NCI-H1694 (cell line): ENCODE results near the gene TEDDM1.

ENCODE experiments used
- DNase-seq: peaks from one replicate; lab custom pipeline; 2025; lab: John Stamatoyannopoulos, UW

TEDDM1 gene

DNA sequence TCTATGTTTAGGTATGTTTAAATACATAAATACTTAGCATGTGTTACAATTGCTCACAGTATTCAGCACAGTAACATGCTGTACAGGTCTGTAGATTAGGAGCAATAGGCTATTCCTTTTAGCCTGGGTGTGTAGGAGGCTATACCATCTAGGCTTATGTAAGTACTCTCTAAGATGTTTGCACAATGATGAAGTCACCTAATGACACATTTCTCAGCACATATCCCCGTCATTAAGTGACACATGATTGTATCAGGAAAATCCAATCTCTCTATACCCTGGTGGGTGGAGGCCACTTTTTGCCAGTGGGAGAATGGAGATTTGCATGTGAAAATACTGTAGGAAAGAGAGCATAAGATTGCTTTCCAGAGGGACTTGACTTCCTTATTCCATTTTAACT, 5.5 kb upstream of the TEDDM1 start:
- DNase-seq, result no peak

DNA sequence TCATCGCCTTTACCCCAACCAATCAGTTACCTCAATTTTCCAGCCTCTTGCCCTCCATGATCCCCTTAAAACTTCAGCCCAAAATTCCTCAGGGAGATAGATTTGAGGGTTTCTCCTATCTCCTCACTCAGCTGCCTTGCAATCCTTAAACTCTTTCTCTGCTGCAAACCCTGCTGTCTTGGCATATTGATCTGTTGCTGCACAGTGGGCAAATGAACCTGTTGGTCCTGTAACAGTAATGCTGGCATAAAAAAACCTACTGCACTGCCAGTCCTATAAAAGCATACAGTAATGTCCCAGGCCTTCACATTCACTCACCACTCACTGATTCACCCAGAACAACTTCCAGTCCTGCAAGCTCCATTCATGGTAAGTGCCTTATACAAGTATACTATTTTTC, 5.1 kb upstream of the TEDDM1 start:
- DNase-seq, result no peak

DNA sequence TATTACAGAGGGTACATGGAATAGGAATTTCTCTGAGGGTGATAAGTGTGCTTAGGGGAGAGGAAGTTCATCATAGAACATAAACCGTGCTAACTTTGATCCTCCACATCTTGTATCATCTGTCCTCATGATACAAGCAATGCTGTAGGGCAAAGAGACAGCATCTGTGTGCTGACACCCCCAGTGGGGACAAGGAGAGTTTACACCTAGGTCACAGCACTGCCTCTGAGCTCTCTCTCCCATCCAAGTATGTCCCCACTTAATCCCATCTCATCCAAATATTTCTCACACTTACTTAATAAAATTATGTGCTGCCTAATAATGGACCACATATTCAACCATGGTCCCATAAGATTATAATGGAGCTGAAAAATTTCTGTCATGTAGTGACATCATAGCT, 4.3 kb upstream of the TEDDM1 start:
- DNase-seq, result no peak

DNA sequence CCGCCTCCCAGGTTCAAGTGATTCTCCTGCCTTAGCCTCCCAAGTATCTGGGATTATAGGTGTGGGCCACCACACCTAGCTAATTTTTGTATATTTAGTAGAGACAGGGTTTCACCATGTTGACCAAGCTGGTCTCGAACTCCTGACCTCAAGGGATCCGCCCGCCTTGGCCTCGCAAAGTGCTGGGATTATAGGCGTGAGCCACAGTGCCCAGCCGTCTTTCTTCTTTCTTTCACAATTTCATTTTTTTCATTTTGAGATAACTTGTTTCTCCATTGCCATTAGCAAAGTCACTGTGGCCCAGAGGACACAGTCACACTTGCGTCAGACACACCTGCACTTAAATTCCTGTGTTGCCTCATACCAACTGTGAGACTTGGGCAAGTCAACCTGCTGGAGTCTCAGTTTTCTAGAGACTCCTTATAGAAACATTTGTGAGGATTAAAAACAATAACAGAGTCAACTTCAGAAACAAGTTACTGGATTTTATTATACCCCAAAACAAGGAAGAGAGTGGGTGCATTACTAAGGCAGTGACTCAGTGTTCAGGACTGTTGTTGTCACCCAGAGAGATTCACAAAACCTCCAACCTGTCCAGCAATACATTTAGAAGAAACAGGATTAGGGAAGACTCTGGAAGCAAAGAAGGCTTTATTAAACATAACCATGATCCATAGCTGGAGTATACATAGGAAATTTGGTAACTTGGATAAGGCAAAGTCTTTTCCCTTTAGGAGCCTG, 2.6 kb downstream of the TEDDM1 start:
- no peak for DNase-seq

DNA sequence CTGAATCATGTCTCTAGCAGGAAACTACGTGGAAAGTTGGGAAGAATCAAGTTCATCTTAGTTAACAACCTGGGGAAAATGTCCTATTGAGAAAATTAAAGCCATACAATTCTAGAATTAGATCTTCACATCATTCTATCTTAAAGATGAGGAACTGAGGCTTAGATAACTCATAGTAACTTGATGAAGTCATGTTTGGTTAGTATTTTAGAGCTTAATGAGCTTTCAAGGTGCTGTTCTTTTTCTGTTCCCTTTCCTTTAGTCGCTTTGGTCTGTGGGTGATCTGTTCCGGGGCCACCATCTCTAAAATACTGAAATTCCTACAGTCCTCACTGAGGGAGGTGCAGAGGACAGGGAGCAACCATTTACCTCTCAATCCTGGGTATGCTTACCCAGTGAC, 4.6 kb downstream of the TEDDM1 start:
- DNase-seq, result no peak

DNA sequence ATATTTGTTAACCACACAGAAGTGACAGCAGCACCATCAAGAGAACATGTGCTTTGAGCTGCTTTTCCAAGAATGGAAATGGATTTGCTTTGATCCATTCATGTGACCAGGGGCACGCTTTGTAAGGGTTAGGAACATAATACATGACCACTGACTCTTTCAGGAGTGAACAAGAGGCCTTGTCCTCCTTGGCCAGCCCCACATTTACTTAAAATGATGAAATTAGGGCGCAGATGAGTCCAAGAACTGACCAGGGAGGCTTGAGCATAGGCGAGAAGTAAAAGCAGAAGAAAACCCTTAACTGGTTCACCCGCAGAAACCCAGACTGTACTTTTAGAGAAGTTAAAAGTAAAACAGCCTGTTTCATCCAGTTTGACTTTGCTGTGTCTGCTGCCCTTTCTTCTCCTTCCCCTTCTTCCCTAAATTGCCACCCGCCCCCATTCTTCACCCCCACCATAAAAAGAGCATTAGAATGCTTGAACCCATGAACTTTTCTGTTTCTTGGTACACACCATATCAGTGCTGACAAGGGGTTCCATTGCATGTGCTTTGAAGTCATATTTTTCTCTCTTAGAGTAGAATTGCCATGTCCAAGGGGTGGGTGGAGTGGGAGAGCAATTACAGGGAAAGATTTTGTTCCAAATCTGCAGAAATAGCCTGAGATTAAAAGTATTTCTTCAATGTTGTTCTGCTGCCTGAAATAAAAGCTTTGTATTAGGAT, 6.3 kb downstream of the TEDDM1 start:
- no peak for DNase-seq

DNA sequence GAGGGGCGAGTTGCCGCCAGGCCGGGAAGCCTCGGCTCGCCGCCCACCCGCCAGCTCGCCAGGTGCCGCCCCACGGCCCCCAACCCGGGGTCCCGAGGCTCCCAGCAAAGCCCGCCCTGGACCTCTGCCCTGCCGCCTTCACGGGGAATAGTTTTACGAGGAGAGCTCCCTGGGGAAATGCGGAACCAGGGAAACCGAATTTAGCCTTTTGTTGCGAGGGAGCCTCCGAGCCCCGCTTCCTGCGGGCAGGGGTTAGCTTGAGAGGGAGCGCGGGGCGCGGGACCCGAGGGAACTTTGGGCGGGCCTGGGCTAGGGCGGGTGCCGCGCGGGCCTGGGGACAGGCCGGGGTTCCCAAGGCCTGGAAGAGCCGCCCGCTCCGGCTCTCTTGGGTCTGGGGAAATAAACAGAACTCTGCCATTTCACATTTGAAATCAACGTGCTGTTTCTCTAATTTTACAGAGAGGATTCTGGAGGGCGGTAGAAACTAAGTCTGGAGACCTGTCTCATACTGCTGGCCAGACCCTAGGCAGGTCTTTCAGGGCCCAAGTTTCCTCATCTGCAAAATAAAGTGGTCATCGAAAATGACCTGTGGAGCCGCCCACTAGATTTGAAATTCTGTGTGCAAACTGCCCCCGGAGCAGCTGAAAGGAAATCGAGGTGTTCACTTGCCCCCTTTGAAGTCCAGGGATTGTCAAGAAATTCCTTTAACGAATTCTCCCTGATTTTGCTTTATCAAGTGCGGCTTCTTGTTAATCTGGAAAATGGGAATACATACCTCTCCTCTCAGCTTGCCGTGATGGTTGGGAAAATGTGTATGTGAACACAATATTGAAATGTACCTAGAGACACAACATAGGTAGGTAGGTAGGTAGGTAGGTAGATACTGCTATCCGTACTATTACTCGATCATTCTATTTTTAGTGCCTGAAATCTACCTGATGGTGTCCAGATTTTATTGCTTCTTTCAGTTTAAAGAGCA, 8.1 kb downstream of the TEDDM1 start:
- peak; percentile 76 for DNase-seq

DNA sequence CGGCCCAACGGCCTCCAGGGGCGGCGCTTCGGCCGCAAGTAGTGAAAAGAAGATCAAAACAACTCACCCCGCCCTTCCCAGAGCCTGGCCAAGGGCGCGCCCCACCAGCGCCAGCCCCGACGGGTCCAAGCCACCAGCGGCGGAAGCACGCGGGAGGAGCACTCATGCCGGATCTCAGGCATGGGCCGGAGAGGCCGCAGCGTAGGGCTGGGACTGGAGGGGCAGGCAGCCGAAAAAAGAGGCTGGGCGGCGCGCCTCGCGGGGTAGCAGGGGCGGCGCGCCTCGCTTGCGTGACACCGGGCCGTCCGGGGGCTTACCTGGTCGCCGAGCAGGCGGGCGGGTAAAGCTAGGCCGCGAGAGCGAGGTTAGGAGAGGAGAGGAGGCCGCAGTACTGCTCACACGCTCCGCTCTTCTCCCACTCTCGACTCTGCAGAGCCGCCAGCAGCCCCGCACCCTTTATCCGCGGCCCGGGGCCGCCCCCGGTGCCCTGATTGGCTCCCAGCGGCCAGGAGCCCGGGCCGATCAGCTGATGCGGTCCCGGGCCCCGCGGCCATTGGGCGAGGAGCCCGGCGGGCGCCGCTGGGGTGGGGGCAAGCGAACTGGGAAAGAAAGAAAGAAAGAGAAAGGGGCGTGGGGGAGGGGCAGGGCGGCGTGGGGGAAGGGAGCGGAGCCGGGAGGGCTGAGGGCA, 9.0 kb downstream of the TEDDM1 start, which contains the start of gene GLUL:
Gene GLUL, minus strand, starts transcription at position 429 of the 688 bp plus-strand sequence. CDS start 3,053 bp downstream, outside the sequence.
- DNase-seq, result peak; percentile 89

DNA sequence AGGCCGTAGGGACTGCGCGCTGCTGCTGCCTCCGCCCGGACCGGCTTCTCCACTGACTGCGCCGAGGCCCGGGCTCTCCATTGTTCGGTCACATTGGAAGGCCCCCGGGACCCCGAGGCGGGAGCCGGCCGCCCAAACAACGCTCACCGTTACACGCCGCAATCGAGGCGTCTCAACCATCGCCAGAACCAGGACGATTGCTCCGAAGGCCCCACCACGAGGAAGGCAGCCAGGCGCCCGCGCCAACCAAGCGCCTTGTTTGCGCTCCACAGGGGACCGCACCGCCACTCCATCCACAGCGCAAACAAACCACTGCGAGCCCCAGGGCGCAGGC, 9.5 kb downstream of the TEDDM1 start:
- no peak for DNase-seq

DNA sequence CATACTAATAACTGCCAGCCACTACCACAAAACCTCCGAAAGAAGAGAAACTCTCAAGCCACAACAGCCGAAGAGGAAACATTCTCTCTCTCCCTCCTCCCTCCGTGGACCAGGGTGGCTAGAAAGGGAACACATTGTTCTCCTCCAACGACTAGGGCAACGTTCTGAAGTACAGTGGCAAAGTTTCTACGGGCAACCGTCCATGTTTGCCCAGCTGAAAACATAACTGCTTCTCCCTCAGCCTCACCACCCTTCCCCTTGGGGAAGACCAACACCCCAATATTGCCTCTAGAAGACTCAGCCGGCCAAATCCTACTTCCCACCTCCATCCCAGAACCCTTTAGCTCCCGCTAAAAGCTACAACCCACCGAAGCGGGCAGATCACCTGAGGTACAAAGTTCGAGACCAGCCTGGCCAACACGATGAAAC, 10.8 kb downstream of the TEDDM1 start:
- no peak for DNase-seq

DNA sequence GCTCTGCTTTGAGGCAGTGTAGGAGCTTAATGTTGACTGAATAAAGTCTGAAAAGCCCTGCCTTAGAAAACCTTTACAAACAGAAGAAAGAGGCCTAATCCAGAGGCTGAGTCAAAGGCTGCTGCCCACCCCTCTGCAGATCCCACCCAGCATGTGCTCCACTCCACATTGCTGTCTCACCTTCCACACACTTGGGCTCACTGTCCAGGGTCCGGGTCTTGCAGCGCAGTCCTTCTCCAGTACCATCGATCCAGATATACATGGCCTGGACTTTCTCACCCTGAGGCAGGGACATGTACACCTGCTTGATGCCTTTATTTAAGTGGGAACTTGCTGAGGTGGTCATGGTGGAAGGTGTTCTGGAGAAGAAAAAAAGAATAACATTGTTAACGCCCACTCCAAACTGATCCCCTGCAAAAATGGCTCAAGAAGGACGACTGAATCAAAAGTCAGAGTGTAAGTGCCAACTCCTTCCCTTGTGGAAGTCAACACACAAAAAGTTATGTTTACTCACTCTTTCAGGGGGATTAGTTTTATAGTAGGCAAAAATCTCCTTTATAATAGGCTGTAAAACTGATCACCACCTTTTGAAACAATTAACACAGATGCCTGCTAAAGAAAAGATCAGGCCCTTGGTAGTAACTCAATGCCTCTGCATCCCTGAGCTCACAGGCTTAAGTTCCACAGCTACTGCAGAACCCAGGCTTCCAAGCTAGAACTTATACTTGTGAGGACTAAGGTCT, 11.9 kb downstream of the TEDDM1 start:
- no peak for DNase-seq

DNA sequence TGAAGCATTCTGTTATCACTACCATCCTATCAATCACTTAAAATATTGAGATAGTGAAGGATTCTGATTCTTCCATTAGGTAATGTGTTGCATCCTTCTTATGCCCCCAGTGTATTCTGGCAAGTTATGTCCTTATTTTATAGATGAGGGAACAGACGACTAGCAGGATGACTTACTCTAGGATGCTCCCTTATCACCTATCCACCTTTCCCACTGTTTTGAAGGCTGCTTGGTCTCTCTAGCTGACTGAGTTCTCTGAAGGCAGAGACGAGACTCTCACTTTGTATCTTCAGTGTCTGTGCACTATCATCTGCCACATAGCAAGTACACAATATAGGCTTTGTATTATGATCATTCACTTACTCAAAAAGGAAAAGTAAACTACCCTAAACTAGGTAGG, 12.9 kb downstream of the TEDDM1 start:
- no peak for DNase-seq

DNA sequence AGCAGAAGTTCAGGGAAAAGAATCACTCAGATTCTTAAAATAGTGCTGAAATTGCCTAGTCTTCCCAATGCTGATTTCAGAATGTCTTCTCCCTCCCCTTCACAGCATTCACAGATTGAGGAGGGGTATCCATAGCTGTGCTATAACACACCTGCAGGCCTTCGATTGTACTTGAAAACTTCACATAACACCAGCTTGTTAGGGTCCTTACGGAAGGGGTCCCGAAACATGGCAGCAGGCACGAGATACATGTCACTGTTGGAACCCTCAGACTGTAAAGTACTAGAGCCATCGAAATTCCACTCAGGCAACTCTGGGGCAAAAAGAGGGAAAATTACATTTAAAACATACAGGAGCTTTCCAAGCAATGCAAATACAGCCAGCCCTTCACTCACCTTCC, 13.5 kb downstream of the TEDDM1 start:
- DNase-seq, result no peak

DNA sequence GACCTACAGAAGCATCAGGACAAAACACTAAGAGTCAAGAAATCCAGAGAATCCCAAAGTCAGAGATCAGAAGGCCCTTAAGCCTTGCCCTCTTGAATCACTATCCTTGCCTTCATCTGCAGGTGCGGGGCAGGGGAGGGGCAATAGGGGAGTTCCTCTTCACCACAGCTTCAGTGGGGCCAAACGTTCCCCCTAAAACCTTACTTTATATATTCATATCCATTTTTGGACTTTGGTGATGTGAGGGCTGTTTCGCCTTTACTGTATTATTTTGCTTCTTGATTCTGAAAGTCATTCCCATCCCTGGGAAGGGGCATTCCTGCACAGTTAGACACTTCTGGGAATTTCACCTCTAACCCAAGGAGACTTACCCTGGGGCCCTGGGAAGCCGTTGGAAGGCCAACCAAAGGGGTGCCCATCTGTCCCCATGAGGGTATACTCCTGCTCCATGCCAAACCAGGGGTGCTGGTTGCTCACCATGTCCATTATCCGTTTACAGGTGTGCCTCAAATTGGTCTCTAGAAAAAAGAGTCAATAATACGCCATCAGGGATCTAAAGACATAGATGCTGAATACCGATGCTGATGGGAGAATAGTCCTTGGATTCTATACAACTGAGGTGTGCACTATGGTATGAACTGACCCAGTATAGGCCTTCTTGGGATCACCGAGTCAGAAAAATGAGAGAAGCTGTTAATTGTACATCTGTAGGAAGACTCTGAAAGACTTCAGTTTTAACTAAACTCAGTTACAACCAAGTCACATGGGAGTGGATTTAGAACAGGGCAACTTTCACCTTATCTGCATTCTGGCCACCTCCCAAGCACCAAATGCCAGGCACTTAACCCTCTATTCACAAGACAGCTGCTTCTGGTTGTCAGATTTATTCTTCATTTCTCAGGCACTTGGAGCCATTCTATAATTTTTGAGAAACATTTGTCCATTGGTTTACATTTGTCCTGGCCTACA, 14.3 kb downstream of the TEDDM1 start:
- no peak for DNase-seq

DNA sequence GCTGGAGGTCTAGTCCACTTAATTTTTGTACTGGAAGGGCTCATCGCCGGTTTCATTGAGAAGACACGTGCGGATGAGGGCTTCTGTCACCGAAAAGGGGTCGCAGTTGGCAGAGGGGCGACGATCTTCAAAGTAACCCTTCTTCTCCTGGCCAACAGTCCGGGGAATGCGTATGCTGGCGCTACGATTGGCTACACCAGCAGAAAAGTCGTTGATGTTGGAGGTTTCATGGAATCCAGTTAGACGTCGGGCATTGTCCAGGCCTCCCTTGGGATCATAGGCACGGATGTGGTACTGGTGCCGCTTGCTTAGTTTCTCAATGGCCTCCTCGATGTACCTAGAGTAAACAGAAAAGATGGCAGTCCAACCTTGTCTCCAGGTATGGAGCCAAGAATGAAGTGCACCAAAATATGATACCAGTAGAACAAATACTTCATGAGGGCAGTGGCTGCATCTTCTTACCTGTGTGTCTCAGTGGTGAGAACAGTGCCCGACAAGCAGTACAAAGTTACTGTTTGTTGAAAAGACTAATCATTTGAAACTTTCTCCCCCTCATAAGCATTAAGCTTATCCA, 16.0 kb downstream of the TEDDM1 start:
- DNase-seq, result no peak

DNA sequence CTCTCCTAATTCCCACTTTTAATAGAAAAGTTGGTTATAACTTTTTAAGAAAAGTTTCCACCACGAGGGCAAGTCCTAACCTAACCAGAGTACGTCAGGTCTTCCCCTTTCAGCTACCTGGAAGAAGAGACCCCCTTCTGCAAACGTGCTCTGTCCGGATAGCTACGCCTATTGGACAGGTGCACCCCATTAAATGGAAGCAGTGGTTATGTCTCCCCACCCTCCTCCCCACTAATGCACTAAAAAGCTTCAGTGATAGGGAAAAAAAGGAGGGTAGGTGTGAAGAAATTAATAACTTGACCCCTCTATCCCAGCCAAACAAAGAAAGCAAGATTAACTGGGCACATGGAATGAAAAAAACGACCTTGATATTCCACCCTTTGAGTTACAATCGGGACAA, 16.5 kb downstream of the TEDDM1 start:
- no peak for DNase-seq

DNA sequence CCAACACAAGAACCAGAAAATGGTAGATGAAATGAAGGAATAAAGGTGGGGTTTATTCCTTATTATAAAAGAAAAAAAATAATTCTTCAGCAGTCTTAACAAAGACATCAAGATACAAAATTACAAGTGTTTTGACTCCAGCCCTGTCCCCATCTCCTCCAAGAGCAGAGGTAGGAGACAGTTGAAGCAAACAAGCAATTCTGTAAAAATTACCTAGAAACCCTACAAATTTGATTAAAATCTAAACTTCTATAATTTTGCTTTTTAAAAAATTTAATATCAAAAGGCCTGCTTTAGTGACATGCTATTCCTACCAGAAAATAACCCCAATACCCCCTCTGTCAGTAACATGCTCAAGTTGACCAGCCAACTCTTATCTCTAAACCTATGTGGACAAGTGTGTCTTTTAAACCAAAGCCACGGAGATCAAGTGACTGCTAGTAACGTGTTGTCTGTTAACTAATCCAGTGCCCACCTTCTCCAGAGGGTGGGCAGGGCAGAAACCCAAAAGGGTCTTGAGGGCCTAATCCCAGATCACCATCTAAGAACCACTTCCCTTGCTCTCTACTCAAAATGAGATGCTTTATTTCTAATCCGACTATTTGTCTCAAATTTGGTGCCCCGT, 17.3 kb downstream of the TEDDM1 start:
- no peak for DNase-seq

DNA sequence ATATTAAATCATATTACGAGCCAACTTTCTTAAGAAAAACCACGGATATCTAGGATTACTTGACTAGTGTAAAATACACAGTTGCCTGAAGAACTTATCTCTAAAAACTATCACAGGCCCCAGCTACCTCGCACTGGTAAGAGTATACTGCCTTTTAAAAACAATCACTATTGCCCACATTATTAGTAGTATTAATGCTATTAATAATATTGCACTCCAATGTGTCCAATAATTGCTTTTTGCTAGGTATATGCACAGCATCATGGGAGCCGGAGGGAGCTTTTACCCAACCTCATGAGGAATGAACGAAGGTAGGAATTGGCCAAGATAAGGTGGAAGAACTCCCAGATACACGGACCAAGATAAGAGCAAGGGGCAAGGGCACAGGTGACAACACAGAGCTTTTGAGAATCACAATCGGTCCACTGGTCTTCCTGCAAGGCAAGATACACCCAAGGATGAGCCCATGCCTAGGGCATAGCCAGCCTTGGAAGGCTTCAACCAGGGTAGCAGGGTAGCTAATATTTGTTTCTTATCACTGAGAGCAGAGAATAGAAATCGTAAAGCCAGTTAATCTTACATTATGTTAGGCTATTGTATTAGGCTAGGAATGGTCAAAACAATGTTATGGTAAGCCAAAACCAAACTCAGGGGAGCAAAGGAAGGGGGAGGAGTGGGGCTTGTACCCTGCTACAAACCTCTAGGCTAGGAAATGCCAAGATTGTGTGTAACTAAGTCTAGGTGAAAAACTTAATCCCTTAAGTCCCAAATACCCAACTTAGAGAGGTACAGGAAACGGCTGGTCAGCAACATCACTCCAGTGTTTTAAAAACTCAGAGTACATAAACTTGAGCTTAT, 18.3 kb downstream of the TEDDM1 start:
- no peak for DNase-seq
